HG03097 (cell line): ENCODE measurements around the gene PLEKHG7.

Experiments used
- ATAC-seq: cut with Tn5 transposase; IDR thresholded peaks from one replicate; pipeline ENCODE4 v1.9.1; 2021; ENCODE audit not compliant: unreplicated experiment, low FRiP score

The PLEKHG7 gene

GRCh38 chr12:92703786-92704185 is 997 bp downstream of the PLEKHG7 start:
- ATAC-seq, result no peak

- no peak for ATAC-seq
Measured at GRCh38 chr12:92706594-92706993, 3.8 kb downstream of the PLEKHG7 start.

GRCh38 chr12:92707926-92708325 is 5.1 kb downstream of the PLEKHG7 start:
- no peak for ATAC-seq

DNA sequence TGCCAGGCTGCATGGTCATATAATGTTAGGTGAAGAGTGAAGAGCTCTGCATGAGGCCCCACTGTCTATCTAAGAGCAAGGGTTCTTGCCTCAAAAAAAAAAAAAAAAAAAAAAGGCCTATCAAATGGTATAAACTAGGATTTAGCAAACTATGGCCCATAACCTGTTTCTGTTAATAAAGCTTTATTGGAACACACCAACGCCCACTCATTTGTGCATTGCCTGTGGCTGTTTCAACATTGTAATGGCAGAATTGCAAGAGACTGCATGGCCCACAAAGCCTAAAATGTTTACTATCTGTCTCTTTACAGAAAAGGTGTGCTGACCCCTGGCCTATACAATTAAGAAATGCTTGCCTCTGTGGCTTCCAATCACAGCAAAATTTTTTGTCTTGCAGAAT is 12.8 kb downstream of the PLEKHG7 start:
- no peak for ATAC-seq

DNA sequence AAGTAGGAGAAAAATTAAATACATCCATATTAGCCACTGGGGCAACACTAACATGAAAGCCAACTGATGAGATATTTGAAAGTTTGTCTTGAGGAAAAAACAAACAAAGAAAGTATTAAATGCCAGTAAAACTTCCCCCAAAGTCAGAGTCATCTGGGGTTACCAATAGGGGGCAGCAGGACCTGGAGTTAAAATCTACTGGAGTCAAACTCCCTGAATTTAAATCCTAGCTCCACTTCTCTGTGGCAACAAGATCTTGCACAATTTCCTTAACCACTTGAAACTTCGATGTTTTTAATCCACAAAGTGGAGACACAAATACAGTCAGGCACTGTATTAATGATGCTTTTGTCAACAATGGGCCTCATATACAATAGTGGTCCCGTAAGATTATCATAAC is 14.4 kb downstream of the PLEKHG7 start:
- no peak for ATAC-seq

DNA sequence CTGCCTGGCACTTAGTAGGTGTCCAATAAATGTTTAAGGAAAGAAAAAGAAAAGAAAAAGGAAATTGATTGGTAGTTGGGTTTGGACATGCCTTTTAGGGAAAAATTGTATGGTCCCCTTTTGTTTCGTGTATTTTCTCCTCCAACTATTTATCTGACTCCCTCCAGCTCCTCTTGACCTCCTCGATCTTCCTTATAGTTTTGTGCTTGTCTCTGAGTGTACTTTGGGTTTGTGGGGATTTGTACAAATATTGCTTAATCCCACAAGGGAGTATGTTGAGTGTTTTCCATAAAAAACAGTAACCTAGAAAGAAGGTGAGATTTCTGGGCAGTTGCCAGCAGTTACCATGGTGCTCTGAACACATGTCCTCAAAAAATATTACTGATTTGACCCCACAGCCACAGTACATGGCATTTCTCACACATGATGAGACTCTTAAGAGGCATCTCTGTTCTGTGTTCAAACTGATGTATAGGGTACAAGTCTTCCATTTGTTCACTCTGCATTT is 15.7 kb downstream of the PLEKHG7 start:
- ATAC-seq, result no peak

- ATAC-seq, result no peak
Measured at GRCh38 chr12:92719674-92720073, 16.9 kb downstream of the PLEKHG7 start.

DNA sequence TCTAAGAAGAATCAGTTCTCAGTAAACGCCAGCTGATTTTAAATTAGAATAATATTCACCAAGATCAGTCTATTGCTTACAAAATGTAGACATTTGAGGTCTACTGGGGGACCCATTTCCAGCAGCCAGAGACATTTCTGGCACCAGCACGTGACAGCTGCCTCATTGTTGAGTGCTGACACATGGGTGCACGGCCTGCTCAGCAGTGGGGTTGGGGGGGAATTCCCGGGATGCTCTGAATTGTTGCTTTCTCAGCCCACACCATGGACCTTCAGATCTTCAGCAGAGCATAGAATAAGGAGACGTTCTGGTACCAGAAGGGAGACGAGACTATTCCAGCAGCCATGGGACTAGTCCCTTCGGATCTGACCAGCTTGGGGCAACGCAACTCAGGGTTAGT is 18.3 kb downstream of the PLEKHG7 start:
- no peak for ATAC-seq

GRCh38 chr12:92721656-92722055 is 18.9 kb downstream of the PLEKHG7 start:
- ATAC-seq, result no peak

DNA sequence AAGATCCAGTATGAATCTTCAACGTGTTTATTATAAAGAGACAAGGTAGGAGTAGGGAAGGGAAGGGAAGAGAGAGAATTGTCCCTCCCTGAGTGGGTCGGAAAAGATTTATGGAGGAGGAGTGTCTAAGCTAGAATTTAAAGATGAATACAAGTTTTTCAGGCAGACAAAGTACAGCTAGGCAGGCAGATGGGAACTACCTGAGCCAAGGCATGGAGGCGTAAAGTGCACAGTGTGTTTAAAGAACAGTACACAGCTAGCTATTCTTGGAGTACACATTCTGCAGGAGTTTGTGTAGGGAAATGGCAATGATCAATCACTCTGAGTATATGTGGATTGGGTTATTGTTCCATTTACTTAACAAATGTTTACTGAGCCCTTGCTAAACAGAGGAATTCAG is 20.1 kb downstream of the PLEKHG7 start:
- ATAC-seq, result no peak

GRCh38 chr12:92726850-92727249 is 24.1 kb downstream of the PLEKHG7 start:
- ATAC-seq, result no peak

- ATAC-seq, result no peak
Measured at GRCh38 chr12:92729773-92730305, 27.1 kb downstream of the PLEKHG7 start.

DNA sequence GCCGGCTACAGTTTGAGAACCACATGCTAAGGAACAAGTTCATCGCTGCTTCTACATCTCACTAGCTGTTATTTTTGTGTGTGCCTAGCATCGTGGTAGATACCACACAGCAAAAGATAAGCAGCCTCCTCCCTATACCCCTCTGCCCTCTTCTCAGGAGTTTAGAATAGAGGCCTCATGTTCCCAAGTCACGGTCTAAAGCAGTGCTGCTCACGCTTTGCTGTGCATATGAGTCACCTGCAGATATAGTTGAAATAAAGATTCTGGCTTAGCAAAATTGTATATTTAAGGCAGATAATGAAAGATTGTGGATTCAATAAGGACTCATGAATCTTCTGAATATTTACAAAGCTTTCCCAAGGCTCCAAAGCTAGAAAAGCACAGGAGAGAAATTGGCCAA is 28.0 kb downstream of the PLEKHG7 start:
- no peak for ATAC-seq

GRCh38 chr12:92732216-92732615 is 29.4 kb downstream of the PLEKHG7 start:
- ATAC-seq, result no peak

GRCh38 chr12:92732716-92733115 is 29.9 kb downstream of the PLEKHG7 start:
- ATAC-seq, result no peak

- no peak for ATAC-seq
Measured at GRCh38 chr12:92733181-92733580, 30.4 kb downstream of the PLEKHG7 start.

DNA sequence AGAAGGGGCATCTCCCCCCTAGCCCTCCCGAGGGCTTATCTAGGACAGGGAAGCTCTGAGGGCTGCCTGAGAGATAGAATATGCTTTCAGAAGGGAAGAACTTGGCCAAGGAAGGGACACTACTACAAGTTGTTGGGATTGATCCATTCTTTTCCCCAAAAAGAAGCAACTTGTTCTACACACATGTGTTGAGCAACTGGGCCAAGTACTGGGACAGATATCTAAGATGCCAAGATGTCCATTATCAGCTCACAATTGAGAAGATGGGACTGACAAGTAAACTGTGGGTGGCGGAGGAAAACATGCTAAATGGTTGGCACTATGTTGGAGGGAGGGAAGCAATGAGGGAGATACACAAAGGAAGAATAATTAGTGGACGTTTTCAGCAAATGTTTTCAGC is 30.9 kb downstream of the PLEKHG7 start:
- ATAC-seq, result no peak

DNA sequence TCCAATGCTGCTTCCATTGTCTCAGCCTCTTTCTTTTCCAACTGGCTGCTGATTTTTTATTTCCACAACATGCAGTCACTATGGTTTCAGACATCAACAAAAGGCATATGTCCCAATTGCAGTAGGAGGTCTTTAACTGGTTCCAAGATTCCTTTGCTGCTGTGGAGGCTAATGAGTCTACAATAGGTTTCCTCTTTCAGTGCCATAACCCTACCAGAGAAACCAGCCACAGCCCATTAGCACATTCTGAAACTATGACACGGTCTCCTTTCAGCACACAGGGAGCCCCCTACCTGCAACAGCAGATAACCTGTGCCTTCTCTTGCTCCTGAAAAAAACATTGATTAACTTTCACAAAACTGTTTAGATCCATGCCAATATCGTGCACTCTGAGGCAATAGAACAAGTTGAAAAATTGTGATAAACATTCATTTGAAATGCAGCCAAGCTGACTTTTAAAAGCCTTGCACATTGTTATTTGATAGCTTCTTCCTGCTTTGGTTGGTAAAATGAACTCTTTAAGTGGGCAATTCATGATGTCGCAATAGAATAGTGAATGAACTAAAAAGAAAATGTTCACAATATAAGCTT is 32.4 kb downstream of the PLEKHG7 start:
- no peak for ATAC-seq

DNA sequence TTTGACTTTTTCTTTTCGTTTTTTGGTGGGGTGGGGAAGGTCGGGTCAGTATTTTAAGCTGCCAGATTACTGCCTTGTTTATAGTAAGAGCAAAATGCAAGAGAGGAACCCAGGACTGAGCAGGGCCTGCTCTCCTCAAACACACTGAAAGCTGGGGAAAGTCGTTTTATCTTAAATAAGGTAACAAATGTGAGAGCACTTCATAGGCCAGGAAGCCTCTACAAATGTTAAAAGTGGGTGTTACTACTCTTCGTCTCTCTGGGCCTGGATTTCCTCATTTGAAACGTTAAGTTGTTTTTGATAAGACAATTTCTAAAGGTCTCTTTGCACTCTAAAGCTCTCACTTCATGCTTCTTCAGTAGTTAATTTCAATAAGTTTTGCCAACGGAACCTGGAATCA is 33.8 kb downstream of the PLEKHG7 start:
- ATAC-seq, result no peak

GRCh38 chr12:92737855-92738850 is 35.4 kb downstream of the PLEKHG7 start:
- no peak for ATAC-seq

GRCh38 chr12:92739113-92739512 is 36.3 kb downstream of the PLEKHG7 start:
- no peak for ATAC-seq

GRCh38 chr12:92740411-92740810 is 37.6 kb downstream of the PLEKHG7 start:
- no peak for ATAC-seq
